Measurements from ENCODE around the gene ZNF850. TPM values are rescaled to one million over a fixed set of nuclear protein-coding genes. Genes with fewer than 3 reads are reported as not detected.
A peak's percentile ranks its signal among the peaks of the same experiment; 100 is the strongest.
"Not testable (repeated sequence)": the region's sequence is repeated elsewhere in the genome, so short reads cannot be mapped to it uniquely, and the experiment has no call there.

The ZNF850 gene
- total and polyA plus RNA-seq, 2 donors from 2014 or later, result 0.09 to 4.2 TPM

- H3K27me3 ChIP-seq (ENCODE audit: control insufficient read depth, insufficient read depth, low read length), result no peaks in the 10 kb centered on the region
- no peak for FAIRE-seq
- H3K27ac ChIP-seq (ENCODE audit: low read depth in 2 of 2, low read length in 2 of 2), result no peak overlapping the region
- no peak overlapping the region for H3K9ac ChIP-seq (ENCODE audit: low read length in 3 of 3)
- DNase-seq, result no peak
- peaks cover 12 to 29% (median 23%) of the 10 kb centered on the region in 3 donors for H3K36me3 ChIP-seq (ENCODE audit: control insufficient read depth in 2 of 3, insufficient read depth in 3 of 3, low read length in 3 of 3)
- peaks cover 27 to 94% (median 52%) of the 10 kb centered on the region in 3 donors for H3K9me3 ChIP-seq (ENCODE audit: control insufficient read depth in 2 of 3, insufficient read depth in 1 of 3, low read length in 3 of 3)
- H3K4me1 ChIP-seq (ENCODE audit: control insufficient read depth in 2 of 3, insufficient read depth in 2 of 3, low read depth in 1 of 3, low read length in 3 of 3), result no peaks in the 10 kb centered on the region
- intact Hi-C loops (cut with DNase I), result no loop called here
- H3K4me3 ChIP-seq (ENCODE audit: low read length in 3 of 3), result peak overlapping the region in 2 of 3 donors; percentile 6 to 47
- TF ChIP-seq, protein P1, sequence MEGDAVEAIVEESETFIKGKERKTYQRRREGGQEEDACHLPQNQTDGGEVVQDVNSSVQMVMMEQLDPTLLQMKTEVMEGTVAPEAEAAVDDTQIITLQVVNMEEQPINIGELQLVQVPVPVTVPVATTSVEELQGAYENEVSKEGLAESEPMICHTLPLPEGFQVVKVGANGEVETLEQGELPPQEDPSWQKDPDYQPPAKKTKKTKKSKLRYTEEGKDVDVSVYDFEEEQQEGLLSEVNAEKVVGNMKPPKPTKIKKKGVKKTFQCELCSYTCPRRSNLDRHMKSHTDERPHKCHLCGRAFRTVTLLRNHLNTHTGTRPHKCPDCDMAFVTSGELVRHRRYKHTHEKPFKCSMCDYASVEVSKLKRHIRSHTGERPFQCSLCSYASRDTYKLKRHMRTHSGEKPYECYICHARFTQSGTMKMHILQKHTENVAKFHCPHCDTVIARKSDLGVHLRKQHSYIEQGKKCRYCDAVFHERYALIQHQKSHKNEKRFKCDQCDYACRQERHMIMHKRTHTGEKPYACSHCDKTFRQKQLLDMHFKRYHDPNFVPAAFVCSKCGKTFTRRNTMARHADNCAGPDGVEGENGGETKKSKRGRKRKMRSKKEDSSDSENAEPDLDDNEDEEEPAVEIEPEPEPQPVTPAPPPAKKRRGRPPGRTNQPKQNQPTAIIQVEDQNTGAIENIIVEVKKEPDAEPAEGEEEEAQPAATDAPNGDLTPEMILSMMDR (IDR thresholded peaks at IDR 0.05; ENCODE audit: borderline replicate concordance, extremely low read depth, insufficient read depth), result no peak
These were observed 22.4 kb downstream of the ZNF850 start for GRCh38 chr19:36750066-36750691.

- H3K4me1 ChIP-seq (ENCODE audit: control insufficient read depth in 2 of 3, insufficient read depth in 2 of 3, low read depth in 1 of 3, low read length in 3 of 3); H3K27me3 ChIP-seq (ENCODE audit: control insufficient read depth, insufficient read depth, low read length); intact Hi-C loops (cut with DNase I); H3K9ac ChIP-seq (ENCODE audit: low read length in 3 of 3); FAIRE-seq; DNase-seq; H3K27ac ChIP-seq (ENCODE audit: low read depth in 2 of 2, low read length in 2 of 2): not testable (repeated sequence)
- H3K36me3 ChIP-seq (ENCODE audit: control insufficient read depth in 2 of 3, insufficient read depth in 3 of 3, low read length in 3 of 3), result peaks cover 12 to 29% (median 23%) of the 10 kb centered on the region in 3 donors
- H3K9me3 ChIP-seq (ENCODE audit: control insufficient read depth in 2 of 3, insufficient read depth in 1 of 3, low read length in 3 of 3), result peaks cover 27 to 95% (median 51%) of the 10 kb centered on the region in 3 donors
- peak overlapping the region in 2 of 3 donors; percentile 6 to 47 for H3K4me3 ChIP-seq (ENCODE audit: low read length in 3 of 3)
These were observed 23.0 kb downstream of the ZNF850 start for GRCh38 chr19:36749613-36750012.

DNA sequence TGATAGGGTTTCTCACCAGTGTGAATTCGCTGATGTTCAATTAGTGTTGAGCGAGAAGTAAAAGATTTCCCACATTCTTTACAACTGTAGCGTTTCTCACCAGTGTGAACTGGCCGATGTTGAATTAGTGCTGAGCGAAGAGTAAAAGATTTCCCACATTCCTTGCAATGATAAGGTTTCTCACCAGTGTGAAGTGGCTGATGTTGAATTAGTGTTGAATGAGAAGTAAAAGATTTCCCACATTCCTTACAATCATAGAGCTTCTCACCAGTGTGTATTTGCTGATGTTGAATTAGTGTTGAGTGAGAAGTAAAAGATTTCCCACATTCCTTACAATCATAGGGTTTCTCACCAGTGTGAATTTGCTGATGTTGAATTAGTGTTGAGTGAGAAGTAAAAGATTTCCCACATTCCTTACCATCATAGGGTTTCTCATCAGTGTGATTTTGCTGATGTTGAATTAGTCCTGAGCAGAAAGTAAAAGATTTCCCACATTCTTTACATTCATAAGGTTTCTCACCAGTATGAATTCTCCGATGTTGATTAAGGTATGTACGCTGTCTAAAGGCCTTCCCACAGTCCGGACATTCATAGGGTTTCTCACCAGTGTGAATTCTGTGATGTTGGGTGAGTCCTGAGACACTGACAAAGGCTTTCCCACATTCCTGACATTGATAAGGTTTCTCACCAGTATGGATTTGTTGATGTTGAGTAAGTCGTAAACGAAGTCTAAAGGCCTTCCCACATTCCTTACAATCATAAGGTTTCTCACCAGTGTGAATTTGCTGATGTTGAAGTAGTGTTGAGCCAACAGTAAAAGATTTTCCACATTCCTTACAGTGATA lies 24.0 kb downstream of the ZNF850 start:
- no peaks in the 10 kb centered on the region for H3K4me1 ChIP-seq (ENCODE audit: control insufficient read depth in 2 of 3, insufficient read depth in 2 of 3, low read depth in 1 of 3, low read length in 3 of 3)
- H3K36me3 ChIP-seq (ENCODE audit: control insufficient read depth in 2 of 3, insufficient read depth in 3 of 3, low read length in 3 of 3), result peaks cover 12 to 29% (median 23%) of the 10 kb centered on the region in 3 donors
- TF ChIP-seq, protein P1 (IDR thresholded peaks at IDR 0.05; ENCODE audit: borderline replicate concordance, extremely low read depth, insufficient read depth), result no peak
- no peak overlapping the region for H3K27ac ChIP-seq (ENCODE audit: low read depth in 2 of 2, low read length in 2 of 2)
- no peak overlapping the region for H3K9ac ChIP-seq (ENCODE audit: low read length in 3 of 3)
- DNase-seq (no peak), FAIRE-seq (no peak)
- intact Hi-C loops (cut with DNase I), result no loop called here
- H3K4me3 ChIP-seq (ENCODE audit: low read length in 3 of 3), result peak overlapping the region in 2 of 3 donors; percentile 26 to 47
- H3K27me3 ChIP-seq (ENCODE audit: control insufficient read depth, insufficient read depth, low read length), result no peaks in the 10 kb centered on the region
- peaks cover 27 to 99% (median 53%) of the 10 kb centered on the region in 3 donors for H3K9me3 ChIP-seq (ENCODE audit: control insufficient read depth in 2 of 3, insufficient read depth in 1 of 3, low read length in 3 of 3)

DNA sequence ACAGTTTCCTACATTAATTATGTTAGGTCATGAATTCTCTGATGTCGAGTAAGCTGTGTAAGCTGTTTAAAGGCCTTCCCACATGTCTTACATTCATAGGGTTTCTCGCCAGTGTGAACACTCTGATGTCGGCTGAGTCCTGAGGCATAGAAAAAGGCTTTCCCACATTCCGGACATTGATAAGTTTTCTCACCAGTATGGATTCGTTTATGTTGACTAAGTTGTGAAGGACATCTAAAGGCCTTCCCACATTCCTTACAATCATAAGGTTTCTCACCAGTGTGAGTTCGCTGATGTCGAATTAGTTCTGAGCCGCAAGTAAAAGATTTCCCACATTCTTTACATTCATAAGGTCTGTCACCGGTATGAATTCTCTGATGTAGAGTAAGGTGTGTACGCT lies 24.9 kb downstream of the ZNF850 start:
- Histone ChIP-seq H3K4me1 (ENCODE audit: control insufficient read depth in 2 of 3, insufficient read depth in 2 of 3, low read depth in 1 of 3, low read length in 3 of 3) (no peaks in the 10 kb centered on the region), H3K27me3 (ENCODE audit: control insufficient read depth, insufficient read depth, low read length) (no peaks in the 10 kb centered on the region), H3K36me3 (ENCODE audit: control insufficient read depth in 2 of 3, insufficient read depth in 3 of 3, low read length in 3 of 3) (peaks cover 12 to 29% (median 23%) of the 10 kb centered on the region in 3 donors), H3K27ac (ENCODE audit: low read depth in 2 of 2, low read length in 2 of 2) (no peak overlapping the region), H3K4me3 (ENCODE audit: low read length in 3 of 3) (peak overlapping the region; percentile 0 to 42 (median 3)), H3K9me3 (ENCODE audit: control insufficient read depth in 2 of 3, insufficient read depth in 1 of 3, low read length in 3 of 3) (peaks cover 27 to 100% (median 57%) of the 10 kb centered on the region in 3 donors), H3K9ac (ENCODE audit: low read length in 3 of 3) (no peak overlapping the region)
- TF ChIP-seq, protein P1 (IDR thresholded peaks at IDR 0.05; ENCODE audit: borderline replicate concordance, extremely low read depth, insufficient read depth), result no peak
- DNase-seq (no peak), FAIRE-seq (no peak)
- intact Hi-C loops (cut with DNase I), result no loop called here
